HepG2 (cell line): Measurements from ENCODE around the gene CHTF8. TPM values are rescaled to one million over a fixed set of nuclear protein-coding genes. Genes with fewer than 3 reads are reported as not detected.
"Not testable (repeated sequence)": the region's sequence is repeated elsewhere in the genome, so short reads cannot be mapped to it uniquely, and the experiment has no call there.

Experiments
- ATAC-seq: fragments of 200-7000 bp; cut with Tn5 transposase; 3 replicates; pipeline ENCODE4 v1.9.1; 2020; ENCODE audit warnings: mild to moderate bottlenecking, moderate library complexity
- BruUV-seq: library from RNA; stranded (reverse); fragments of 400-500 nt; replicated peaks from 2 replicates; lab custom pipeline; 2021; lab: Mats Ljungman, UMichigan
- CTCF ChIA-PET: fragments of 300-600 bp; formaldehyde crosslinking; extraction: SDS; loops from one replicate; lab custom pipeline; 2021; ENCODE audit warnings: low total read pairs, inconsistent platforms, low intra/inter-chr PET ratio; lab: Yijun Ruan, JAX
- POLR2A ChIA-PET: fragments of 350-600 bp; sonication (Branson Sonifier 250); formaldehyde crosslinking; loops from one replicate; lab custom pipeline; 2020; ENCODE audit warnings: antibody characterized with exemption, inconsistent platforms; lab: Yijun Ruan, JAX
- DNase-seq: peaks from one replicate; pipeline ENCODE4 v3.0.0-alpha.2; 2015; ENCODE audit warnings: low spot score
- FAIRE-seq: peaks from 3 replicates; lab custom pipeline; 2011; peaks lifted over from hg19 to GRCh38; lab: Jason Lieb, UNC
- H2AFZ ChIP-seq: one replicate; pipeline ENCODE4 v1.6.1; 2011; ENCODE audit warnings: low read length, inconsistent platforms
- H3K27ac ChIP-seq: fragments of 300-600 bp; 3 replicates; pipeline ENCODE4 v1.8.0; 2011; ENCODE audit warnings: mixed run types, mild to moderate bottlenecking, mixed read lengths, low read length, inconsistent platforms; ENCODE audit not compliant: insufficient read depth; ENCODE audit errors: extremely low read length
- H3K27me3 ChIP-seq, 2 experiments: fragments of 200-600 bp in 1 of 2; 2 replicates in 1 of 2; 3 replicates in 1 of 2; pipeline versions ENCODE4 v1.6.0 to v1.8.0; 2011; ENCODE audit warnings: low read length in 2 of 2, mild to moderate bottlenecking in 2 of 2, moderate library complexity in 2 of 2, inconsistent platforms in 1 of 2; ENCODE audit not compliant: insufficient read depth in 2 of 2, control insufficient read depth in 1 of 2
- H3K36me3 ChIP-seq, 2 experiments: fragments of 200-600 bp in 1 of 2; replicated peaks in 1 of 2; 2 replicates in 1 of 2; 3 replicates in 1 of 2; pipeline versions ENCODE4 v1.5.1 to v1.8.0; 2011; ENCODE audit warnings: low read length in 2 of 2, inconsistent platforms in 1 of 2; ENCODE audit not compliant: insufficient read depth in 2 of 2, control insufficient read depth in 1 of 2
- H3K4me1 ChIP-seq: 2 replicates; pipeline ENCODE4 v1.5.1; 2012; ENCODE audit warnings: low read length, inconsistent platforms; ENCODE audit not compliant: insufficient read depth
- H3K4me2 ChIP-seq: 2 replicates; pipeline ENCODE4 v1.6.0; 2011; ENCODE audit warnings: low read depth, low read length, inconsistent platforms
- H3K4me3 ChIP-seq, 3 experiments: fragments of 200-600 bp in 1 of 3; sonication (generic), shearing (Covaris generic) in 1 of 3; replicated peaks in 1 of 3; 2 replicates each; pipeline ENCODE4 v1.5.1; 2011 to 2016; ENCODE audit warnings: low read length in 3 of 3, inconsistent platforms in 2 of 3, low read depth in 2 of 3, mild to moderate bottlenecking in 2 of 3, control low read depth in 1 of 3, mixed read lengths in 1 of 3; ENCODE audit not compliant: insufficient read depth in 1 of 3
- H3K79me2 ChIP-seq: one replicate; pipeline ENCODE4 v1.6.1; 2011; ENCODE audit warnings: low read length, inconsistent platforms; ENCODE audit not compliant: insufficient read depth
- H3K9ac ChIP-seq: 2 replicates; pipeline ENCODE4 v1.6.0; 2011; ENCODE audit warnings: mild to moderate bottlenecking, low read depth, low read length, inconsistent platforms; ENCODE audit not compliant: insufficient read depth
- H3K9me3 ChIP-seq: 2 replicates; pipeline ENCODE4 v1.5.1; 2012; ENCODE audit warnings: mild to moderate bottlenecking, low read length
- H4K20me1 ChIP-seq: 2 replicates; pipeline ENCODE4 v1.6.0; 2011; ENCODE audit warnings: inconsistent platforms, mild to moderate bottlenecking, low read length, moderate library complexity; ENCODE audit not compliant: insufficient read depth
- ATF7-NPFF ChIP-seq: sonication (generic); formaldehyde crosslinking; IDR thresholded peaks from 2 replicates; pipeline ENCODE4 v1.8.1; 2023; ENCODE audit warnings: mild to moderate bottlenecking, low read depth, missing genetic modification reagents, moderate library complexity
- ELF4 ChIP-seq: sonication (generic); formaldehyde crosslinking; IDR thresholded peaks from 2 replicates; pipeline ENCODE4 v1.5.0; 2020; ENCODE audit warnings: missing genetic modification reagents, mild to moderate bottlenecking, moderate library complexity, borderline replicate concordance
- FIP1L1 ChIP-seq: fragments of 200-400 bp; formaldehyde crosslinking; IDR thresholded peaks from 2 replicates; pipeline ENCODE4 v1.6.1; 2018; ENCODE audit warnings: low read depth, mild to moderate bottlenecking, low read length, moderate library complexity, borderline replicate concordance; ENCODE audit not compliant: insufficient read depth
- MAFF ChIP-seq: IDR thresholded peaks from 2 replicates; pipeline ENCODE4 v1.6.1; 2011; ENCODE audit warnings: low read depth, low read length, improper control_type of control experiment
- MAFK ChIP-seq, 2 experiments: IDR thresholded peaks in 1 of 2; conservative IDR thresholded peaks in 1 of 2; 2 replicates each; pipeline ENCODE4 v1.6.1; 2011; ENCODE audit warnings: improper control_type of control experiment in 2 of 2, low read length in 2 of 2
- PAWR ChIP-seq: sonication (generic); formaldehyde crosslinking; IDR thresholded peaks from 2 replicates; pipeline ENCODE4 v1.4.0; 2020; ENCODE audit warnings: missing genetic modification reagents, mild to moderate bottlenecking, borderline replicate concordance
- TGIF2 ChIP-seq: IDR thresholded peaks from 2 replicates; pipeline ENCODE4 v1.6.1; 2016; ENCODE audit warnings: control low read depth, missing compliant biosample characterization
- ZFP36L1 ChIP-seq: sonication (generic); formaldehyde crosslinking; IDR thresholded peaks from 2 replicates; pipeline ENCODE4 v1.8.0; 2022; ENCODE audit warnings: mild to moderate bottlenecking, missing genetic modification reagents, moderate library complexity
- ZNF33B ChIP-seq: sonication (generic); formaldehyde crosslinking; IDR thresholded peaks from 2 replicates; pipeline ENCODE4 v1.5.1; 2020; ENCODE audit warnings: mild to moderate bottlenecking, missing genetic modification reagents
- WGBS: methylation state at CpG from one replicate; pipeline ENCODE4 v1.1.6; 2017; ENCODE audit warnings: low lambda C conversion rate; 5-methylcytosine and 5-hydroxymethylcytosine counted together
- in situ Hi-C: cut with HindIII; loops from 2 replicates; pipeline ENCODE4 v1.10.0; 2017; ENCODE audit warnings: low pct_unique_long_range_greater_than_20kb; ENCODE audit not compliant: extremely low pct_ligation_motif_present
- intact Hi-C: fragments of 100-400 bp; cut with micrococcal nuclease; formaldehyde crosslinking; loops from one replicate; pipeline ENCODE4 v1.10.0; 2022; ENCODE audit not compliant: unreplicated experiment
- polyA plus RNA-seq, 8 experiments: library from polyadenylated mRNA; depleted of rRNA in 3 of 8; stranded (reverse) in 7 of 8; unstranded in 1 of 8; fragments of >200 nt; fragmentation: Illumina TruSeq in 4 of 8; extraction: Trizol in 4 of 8; gene quantifications; 2 replicates each; pipeline versions ENCODE4 v1.2.1 to v1.2.3, GENCODE V29; 2011 to 2016; ENCODE audit warnings: low read depth in 4 of 8, missing spikeins in 1 of 8, mixed read lengths in 1 of 8; ENCODE audit not compliant: insufficient read depth in 1 of 8
- total RNA-seq, 5 experiments: library from RNA; depleted of rRNA; stranded (reverse); fragments of >200 nt; fragmentation: Illumina TruSeq; extraction: Trizol; gene quantifications; 2 replicates each; pipeline ENCODE4 v1.2.3, GENCODE V29; 2016; ENCODE audit warnings: low read depth in 1 of 5
- TF ChIP-seq, protein P1 (sequence below): sonication (generic); formaldehyde crosslinking; IDR thresholded peaks from 2 replicates; pipeline ENCODE4 v1.5.0; 2020; ENCODE audit warnings: missing genetic modification reagents, mild to moderate bottlenecking, borderline replicate concordance
- TF ChIP-seq, protein P2 (sequence below), 2 experiments: sonication (generic) in 1 of 2; formaldehyde crosslinking in 1 of 2; IDR thresholded peaks; 2 replicates each; pipeline versions ENCODE4 v1.5.1 to v1.6.1; 2011 to 2020; ENCODE audit warnings: borderline replicate concordance in 1 of 2, low read depth in 1 of 2, low read length in 1 of 2, mild to moderate bottlenecking in 1 of 2, missing genetic modification reagents in 1 of 2, moderate library complexity in 1 of 2

Gene CHTF8
- total and polyA plus RNA-seq, 2 of the 13 experiments (the other 11 are each of a cell fraction or from before 2014, with no cell fraction given): 37.2 to 67.5 TPM

- intact Hi-C loops (loop anchor here (1.0 to 5.0 kb wide), 3 partner anchors 38 to 190 kb away; partner anchors contain the start of genes COG8, NIP7 and SNTB2), in situ Hi-C loops (loop anchor here (5.0 kb wide), 1 partner anchor 138 kb away; no protein-coding TSS in a partner anchor)
- POLR2A ChIA-PET: interaction anchor here (1.0 to 1.7 kb wide), 5 partner anchors 10 to 135 kb away, joined by 3 to 6 read pairs (median 3); partner anchors contain the start of gene SNTB2
- DNase-seq, H3K9me3 ChIP-seq, H4K20me1 ChIP-seq, H2AFZ ChIP-seq, H3K27ac ChIP-seq, H3K9ac ChIP-seq, H3K79me2 ChIP-seq, H3K4me2 ChIP-seq, ATAC-seq, BruUV-seq, H3K27me3 ChIP-seq, H3K4me1 ChIP-seq, FAIRE-seq, H3K4me3 ChIP-seq: not testable (repeated sequence)
- H3K36me3 ChIP-seq: peaks cover 23 to 75% of the 10 kb centered on the region in 2 experiments
- CTCF ChIA-PET: interaction anchor here (2.3 kb wide), 1 partner anchor 137 kb away, joined by 44 read pairs; no protein-coding TSS in a partner anchor
- WGBS: 95% methylated on average over 9 of the region's 9 CpGs
Observed at GRCh38 chr16:69149621-69150020, 17.2 kb upstream of the CHTF8 start.

- intact Hi-C loops: no loop called here
- H3K36me3 ChIP-seq: peaks cover 31 to 75% of the 10 kb centered on the region in 2 experiments
- ATAC-seq: no peak
- CTCF ChIA-PET: no interaction called here
- no peak for TF ChIP-seq ZFP36L1 (CRISPR knock-in tag)
- TF ChIP-seq ATF7-NPFF (CRISPR knock-in tag): no peak
- TF ChIP-seq FIP1L1: no peak
- TF ChIP-seq, protein P1, sequence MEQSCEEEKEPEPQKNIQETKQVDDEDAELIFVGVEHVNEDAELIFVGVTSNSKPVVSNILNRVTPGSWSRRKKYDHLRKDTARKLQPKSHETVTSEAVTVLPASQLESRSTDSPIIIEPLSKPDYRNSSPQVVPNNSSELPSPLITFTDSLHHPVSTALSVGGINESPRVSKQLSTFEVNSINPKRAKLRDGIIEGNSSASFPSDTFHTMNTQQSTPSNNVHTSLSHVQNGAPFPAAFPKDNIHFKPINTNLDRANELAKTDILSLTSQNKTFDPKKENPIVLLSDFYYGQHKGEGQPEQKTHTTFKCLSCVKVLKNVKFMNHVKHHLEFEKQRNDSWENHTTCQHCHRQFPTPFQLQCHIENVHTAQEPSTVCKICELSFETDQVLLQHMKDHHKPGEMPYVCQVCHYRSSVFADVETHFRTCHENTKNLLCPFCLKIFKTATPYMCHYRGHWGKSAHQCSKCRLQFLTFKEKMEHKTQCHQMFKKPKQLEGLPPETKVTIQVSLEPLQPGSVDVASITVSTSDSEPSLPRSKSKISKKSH (CRISPR knock-in tag): no peak
- no peak for TF ChIP-seq ZNF33B (CRISPR knock-in tag)
- TF ChIP-seq TGIF2 (CRISPR knock-in tag): no peak
- TF ChIP-seq, protein P2, sequence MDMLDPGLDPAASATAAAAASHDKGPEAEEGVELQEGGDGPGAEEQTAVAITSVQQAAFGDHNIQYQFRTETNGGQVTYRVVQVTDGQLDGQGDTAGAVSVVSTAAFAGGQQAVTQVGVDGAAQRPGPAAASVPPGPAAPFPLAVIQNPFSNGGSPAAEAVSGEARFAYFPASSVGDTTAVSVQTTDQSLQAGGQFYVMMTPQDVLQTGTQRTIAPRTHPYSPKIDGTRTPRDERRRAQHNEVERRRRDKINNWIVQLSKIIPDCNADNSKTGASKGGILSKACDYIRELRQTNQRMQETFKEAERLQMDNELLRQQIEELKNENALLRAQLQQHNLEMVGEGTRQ (IDR thresholded peaks at IDR 0.05; ENCODE audit: low read depth, low read length): no peak
- TF ChIP-seq, protein P2 (CRISPR knock-in tag; IDR thresholded peaks at IDR 0.05; ENCODE audit: borderline replicate concordance): no peak
- peak; percentile 84 for TF ChIP-seq MAFF
- no peak for TF ChIP-seq PAWR (CRISPR knock-in tag)
- TF ChIP-seq MAFK (conservative IDR thresholded peaks at IDR 0.05 in 1 of 2, IDR thresholded peaks at IDR 0.05 in 1 of 2; ENCODE audit: low read length in 2 of 2): peak; percentile 81 to 88
- no peak for TF ChIP-seq ELF4 (CRISPR knock-in tag)
- TF ChIP-seq, all 625 proteins: peak for 2
- H4K20me1 ChIP-seq: no peaks in the 10 kb centered on the region; the same call in 1 of the 2 replicates
- no peak overlapping the region for H3K27ac ChIP-seq
- DNase-seq (no peak), FAIRE-seq (no peak)
- no peak overlapping the region for H3K4me2 ChIP-seq
- H2AFZ ChIP-seq: no peak overlapping the region
- in situ Hi-C loops: no loop called here
- H3K9me3 ChIP-seq: no peaks in the 10 kb centered on the region
- no peak overlapping the region for H3K9ac ChIP-seq
- H3K4me3 ChIP-seq: no peak overlapping the region
- POLR2A ChIA-PET: no interaction called here
- no peaks in the 10 kb centered on the region for H3K4me1 ChIP-seq
- H3K79me2 ChIP-seq: peaks cover 5% of the 10 kb centered on the region
- no peaks in the 10 kb centered on the region for H3K27me3 ChIP-seq
- 87% methylated on average over 4 of the region's 4 CpGs for WGBS
- no TSS peak for BruUV-seq
Observed at GRCh38 chr16:69145658-69146057, 13.3 kb upstream of the CHTF8 start.
